ENCODE results near the gene CC2D1A. TPM values are rescaled to one million over a fixed set of nuclear protein-coding genes. Genes with fewer than 3 reads are reported as not detected.

Gene CC2D1A
- total RNA-seq, 1 donor from 2014 or later = 2.1 TPM

GRCh38 chr19:13959962-13960862, 54.2 kb downstream of the CC2D1A start:
- peaks cover 8 to 27% (median 16%) of the 10 kb centered on the region in 3 donors for H3K4me1 ChIP-seq (ENCODE audit: control insufficient read depth in 3 of 3, insufficient read depth in 3 of 3, low read length in 3 of 3)
- no peak overlapping the region for H3K4me3 ChIP-seq (ENCODE audit: low read length in 3 of 3)
- H3K36me3 ChIP-seq (ENCODE audit: control insufficient read depth in 3 of 3, insufficient read depth in 3 of 3, low read length in 3 of 3) = peaks cover 36 to 53% (median 43%) of the 10 kb centered on the region in 3 donors
- no peaks in the 10 kb centered on the region for H3K9me3 ChIP-seq (ENCODE audit: control insufficient read depth in 3 of 3, low read length in 3 of 3)
- H3K27ac ChIP-seq (ENCODE audit: low read depth, low read length) = no peak overlapping the region
- no peaks in the 10 kb centered on the region for H3K27me3 ChIP-seq (ENCODE audit: control insufficient read depth in 3 of 3, insufficient read depth in 3 of 3, low read length in 3 of 3)
- H3K9ac ChIP-seq (ENCODE audit: low read depth in 1 of 3, low read length in 3 of 3) = no peak overlapping the region

GRCh38 chr19:13960863-13961784, 55.1 kb downstream of the CC2D1A start:
- peaks cover 8 to 23% (median 15%) of the 10 kb centered on the region in 3 donors for H3K4me1 ChIP-seq (ENCODE audit: control insufficient read depth in 3 of 3, insufficient read depth in 3 of 3, low read length in 3 of 3)
- peaks cover 32 to 52% (median 41%) of the 10 kb centered on the region in 3 donors for H3K36me3 ChIP-seq (ENCODE audit: control insufficient read depth in 3 of 3, insufficient read depth in 3 of 3, low read length in 3 of 3)
- H3K4me3 ChIP-seq (ENCODE audit: low read length in 3 of 3) = no peak overlapping the region
- H3K9me3 ChIP-seq (ENCODE audit: control insufficient read depth in 3 of 3, low read length in 3 of 3) = no peaks in the 10 kb centered on the region
- no peak overlapping the region for H3K27ac ChIP-seq (ENCODE audit: low read depth, low read length)
- no peaks in the 10 kb centered on the region for H3K27me3 ChIP-seq (ENCODE audit: control insufficient read depth in 3 of 3, insufficient read depth in 3 of 3, low read length in 3 of 3)
- no peak overlapping the region for H3K9ac ChIP-seq (ENCODE audit: low read depth in 1 of 3, low read length in 3 of 3)

- peaks cover 3 to 15% (median 6%) of the 10 kb centered on the region in 3 donors for H3K4me1 ChIP-seq (ENCODE audit: control insufficient read depth in 3 of 3, insufficient read depth in 3 of 3, low read length in 3 of 3)
- no peak overlapping the region for H3K27ac ChIP-seq (ENCODE audit: low read depth, low read length)
These were observed 56.1 kb downstream of the CC2D1A start for GRCh38 chr19:13961826-13962698.

GRCh38 chr19:13962699-13963602, 57.0 kb downstream of the CC2D1A start:
- Histone ChIP-seq H3K27ac (ENCODE audit: low read depth, low read length) (no peak overlapping the region), H3K27me3 (ENCODE audit: control insufficient read depth in 3 of 3, insufficient read depth in 3 of 3, low read length in 3 of 3) (no peaks in the 10 kb centered on the region), H3K36me3 (ENCODE audit: control insufficient read depth in 3 of 3, insufficient read depth in 3 of 3, low read length in 3 of 3) (peaks cover 33 to 53% (median 44%) of the 10 kb centered on the region in 3 donors), H3K4me3 (ENCODE audit: low read length in 3 of 3) (no peak overlapping the region), H3K9ac (ENCODE audit: low read depth in 1 of 3, low read length in 3 of 3) (no peak overlapping the region), H3K9me3 (ENCODE audit: control insufficient read depth in 3 of 3, low read length in 3 of 3) (no peaks in the 10 kb centered on the region), H3K4me1 (ENCODE audit: control insufficient read depth in 3 of 3, insufficient read depth in 3 of 3, low read length in 3 of 3) (peaks cover 0 to 7% (median 0%) of the 10 kb centered on the region in 3 donors)

More at GRCh38 chr19:13961826-13962698, 56.1 kb downstream of the CC2D1A start:
- H3K36me3 ChIP-seq (ENCODE audit: control insufficient read depth in 3 of 3, insufficient read depth in 3 of 3, low read length in 3 of 3) = peaks cover 32 to 52% (median 39%) of the 10 kb centered on the region in 3 donors
- no peak overlapping the region for H3K4me3 ChIP-seq (ENCODE audit: low read length in 3 of 3)
- no peak overlapping the region for H3K9ac ChIP-seq (ENCODE audit: low read depth in 1 of 3, low read length in 3 of 3)
- H3K27me3 ChIP-seq (ENCODE audit: control insufficient read depth in 3 of 3, insufficient read depth in 3 of 3, low read length in 3 of 3) = no peaks in the 10 kb centered on the region
- H3K9me3 ChIP-seq (ENCODE audit: control insufficient read depth in 3 of 3, low read length in 3 of 3) = no peaks in the 10 kb centered on the region

GRCh38 chr19:13963603-13964105, 57.7 kb downstream of the CC2D1A start:
- no peak overlapping the region for H3K27ac ChIP-seq (ENCODE audit: low read depth, low read length)
- no peaks in the 10 kb centered on the region for H3K9me3 ChIP-seq (ENCODE audit: control insufficient read depth in 3 of 3, low read length in 3 of 3)
- no peak overlapping the region for H3K4me3 ChIP-seq (ENCODE audit: low read length in 3 of 3)
- peaks cover 0 to 1% (median 0%) of the 10 kb centered on the region in 3 donors for H3K4me1 ChIP-seq (ENCODE audit: control insufficient read depth in 3 of 3, insufficient read depth in 3 of 3, low read length in 3 of 3)
- H3K36me3 ChIP-seq (ENCODE audit: control insufficient read depth in 3 of 3, insufficient read depth in 3 of 3, low read length in 3 of 3) = peaks cover 34 to 51% (median 46%) of the 10 kb centered on the region in 3 donors
- no peak overlapping the region for H3K9ac ChIP-seq (ENCODE audit: low read depth in 1 of 3, low read length in 3 of 3)
- no peaks in the 10 kb centered on the region for H3K27me3 ChIP-seq (ENCODE audit: control insufficient read depth in 3 of 3, insufficient read depth in 3 of 3, low read length in 3 of 3)

- H3K27ac ChIP-seq (ENCODE audit: low read depth, low read length) = no peak overlapping the region
- no peaks in the 10 kb centered on the region for H3K4me1 ChIP-seq (ENCODE audit: control insufficient read depth in 3 of 3, insufficient read depth in 3 of 3, low read length in 3 of 3)
- no peak overlapping the region for H3K9ac ChIP-seq (ENCODE audit: low read depth in 1 of 3, low read length in 3 of 3)
- H3K9me3 ChIP-seq (ENCODE audit: control insufficient read depth in 3 of 3, low read length in 3 of 3) = no peaks in the 10 kb centered on the region
- no peaks in the 10 kb centered on the region for H3K27me3 ChIP-seq (ENCODE audit: control insufficient read depth in 3 of 3, insufficient read depth in 3 of 3, low read length in 3 of 3)
- H3K4me3 ChIP-seq (ENCODE audit: low read length in 3 of 3) = no peak overlapping the region
- H3K36me3 ChIP-seq (ENCODE audit: control insufficient read depth in 3 of 3, insufficient read depth in 3 of 3, low read length in 3 of 3) = peaks cover 37 to 53% (median 48%) of the 10 kb centered on the region in 3 donors
These were observed 58.8 kb downstream of the CC2D1A start for GRCh38 chr19:13964776-13965175.

- Histone ChIP-seq H3K4me3 (ENCODE audit: low read length in 3 of 3) (no peak overlapping the region), H3K27me3 (ENCODE audit: control insufficient read depth in 3 of 3, insufficient read depth in 3 of 3, low read length in 3 of 3) (no peaks in the 10 kb centered on the region), H3K9me3 (ENCODE audit: control insufficient read depth in 3 of 3, low read length in 3 of 3) (no peaks in the 10 kb centered on the region), H3K9ac (ENCODE audit: low read depth in 1 of 3, low read length in 3 of 3) (no peak overlapping the region), H3K4me1 (ENCODE audit: control insufficient read depth in 3 of 3, insufficient read depth in 3 of 3, low read length in 3 of 3) (no peaks in the 10 kb centered on the region), H3K27ac (ENCODE audit: low read depth, low read length) (no peak overlapping the region), H3K36me3 (ENCODE audit: control insufficient read depth in 3 of 3, insufficient read depth in 3 of 3, low read length in 3 of 3) (peaks cover 35 to 50% (median 46%) of the 10 kb centered on the region in 3 donors)
These were observed 59.4 kb downstream of the CC2D1A start for GRCh38 chr19:13965377-13965896.

- no peak overlapping the region for H3K27ac ChIP-seq (ENCODE audit: low read depth, low read length)
- no peak overlapping the region for H3K9ac ChIP-seq (ENCODE audit: low read depth in 1 of 3, low read length in 3 of 3)
- no peaks in the 10 kb centered on the region for H3K4me1 ChIP-seq (ENCODE audit: control insufficient read depth in 3 of 3, insufficient read depth in 3 of 3, low read length in 3 of 3)
- H3K4me3 ChIP-seq (ENCODE audit: low read length in 3 of 3) = no peak overlapping the region
- H3K9me3 ChIP-seq (ENCODE audit: control insufficient read depth in 3 of 3, low read length in 3 of 3) = no peaks in the 10 kb centered on the region
- peaks cover 31 to 45% (median 41%) of the 10 kb centered on the region in 3 donors for H3K36me3 ChIP-seq (ENCODE audit: control insufficient read depth in 3 of 3, insufficient read depth in 3 of 3, low read length in 3 of 3)
- H3K27me3 ChIP-seq (ENCODE audit: control insufficient read depth in 3 of 3, insufficient read depth in 3 of 3, low read length in 3 of 3) = no peaks in the 10 kb centered on the region
These were observed 60.1 kb downstream of the CC2D1A start for GRCh38 chr19:13965926-13966683.
